ENCODE results near the gene C1QTNF5. TPM values are rescaled to one million over a fixed set of nuclear protein-coding genes. Genes with fewer than 3 reads are reported as not detected.

Gene C1QTNF5
- polyA plus RNA-seq (2011; rRNA removed) (not detected in 2 replicates), polyA plus RNA-seq (2017; fragmentation: RNase III; extraction: RNeasy Plus Mini Kit Qiagen cat#74134 plus additional on column Dnase treatment) (not detected in 3 replicates), polyA minus RNA-seq (2011; rRNA and poly(A)+ RNA removed) (not detected in 2 replicates)
- polyA plus RNA-seq (2012; cell fraction: cytosol; rRNA removed): 0.03 TPM in 1 of 2 replicates, not detected in the other
- not detected in 2 replicates for polyA plus RNA-seq (2012; cell fraction: nucleus; rRNA removed)

GRCh38 chr11:119340335-119341221, at the start of gene C1QTNF5:
TSS of gene C1QTNF5 (minus strand) at chr11:119340883. CDS start at chr11:119340397, 486 bp downstream.
- peak within 1 kb of the TSS; percentile 48 to 90; a peak in 5 of 6 replicates for H3K27ac ChIP-seq
- no peak for FAIRE-seq
- peak in 1 of 2 experiments; percentile 23; a peak in 3 of 6 replicates for ATAC-seq
- H3K9me3 ChIP-seq: no peaks in the 10 kb centered on the region
- DNase-seq (ENCODE audit: low read depth in 1 of 2, low spot score in 1 of 2): no peak
- peak within 1 kb of the TSS; percentile 78 for H3K4me2 ChIP-seq
- H3K4me3 ChIP-seq: peak within 1 kb of the TSS; percentile 33
- ChIA-PET CTCF (interaction anchor here (0.6 to 9.5 kb wide), 26 partner anchors 8 to 322 kb away, joined by 3 to 160 read pairs (median 4); partner anchors contain the start of genes CBL, RPS25, TRAPPC4 and USP2), POLR2A (interaction anchor here (1.0 kb wide), 1 partner anchor 219 kb away, joined by 3 read pairs; the partner anchor contains the start of gene HINFP)
- 74% methylated on average over 13 of the region's 53 CpGs for WGBS (ENCODE audit: missing lambda C conversion rate)
- peaks cover 14% of the 10 kb centered on the region for H3K4me1 ChIP-seq
- TF ChIP-seq RARB (CRISPR knock-in tag; IDR thresholded peaks at IDR 0.05) (no peak), FOSB (CRISPR knock-in tag; IDR thresholded peaks at IDR 0.05) (no peak), PHF8 (IDR thresholded peaks at IDR 0.05; ENCODE audit: borderline replicate concordance, low read depth) (no peak), SMC3 (IDR thresholded peaks at IDR 0.05) (no peak), FOXS1 (CRISPR knock-in tag; IDR thresholded peaks at IDR 0.05) (no peak), GATA3 (IDR thresholded peaks at IDR 0.05; ENCODE audit: borderline replicate concordance) (no peak), HDAC2 (IDR thresholded peaks at IDR 0.05) (no peak), CBX2 (IDR thresholded peaks at IDR 0.05; ENCODE audit: borderline replicate concordance, low read depth) (no peak)
- TF ChIP-seq, protein P1, sequence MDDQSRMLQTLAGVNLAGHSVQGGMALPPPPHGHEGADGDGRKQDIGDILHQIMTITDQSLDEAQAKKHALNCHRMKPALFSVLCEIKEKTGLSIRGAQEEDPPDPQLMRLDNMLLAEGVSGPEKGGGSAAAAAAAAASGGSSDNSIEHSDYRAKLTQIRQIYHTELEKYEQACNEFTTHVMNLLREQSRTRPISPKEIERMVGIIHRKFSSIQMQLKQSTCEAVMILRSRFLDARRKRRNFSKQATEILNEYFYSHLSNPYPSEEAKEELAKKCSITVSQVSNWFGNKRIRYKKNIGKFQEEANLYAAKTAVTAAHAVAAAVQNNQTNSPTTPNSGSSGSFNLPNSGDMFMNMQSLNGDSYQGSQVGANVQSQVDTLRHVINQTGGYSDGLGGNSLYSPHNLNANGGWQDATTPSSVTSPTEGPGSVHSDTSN (IDR thresholded peaks at IDR 0.05): no peak
- TF ChIP-seq, protein P2, sequence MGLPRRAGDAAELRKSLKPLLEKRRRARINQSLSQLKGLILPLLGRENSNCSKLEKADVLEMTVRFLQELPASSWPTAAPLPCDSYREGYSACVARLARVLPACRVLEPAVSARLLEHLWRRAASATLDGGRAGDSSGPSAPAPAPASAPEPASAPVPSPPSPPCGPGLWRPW (IDR thresholded peaks at IDR 0.05): no peak
- TF ChIP-seq, protein P3, sequence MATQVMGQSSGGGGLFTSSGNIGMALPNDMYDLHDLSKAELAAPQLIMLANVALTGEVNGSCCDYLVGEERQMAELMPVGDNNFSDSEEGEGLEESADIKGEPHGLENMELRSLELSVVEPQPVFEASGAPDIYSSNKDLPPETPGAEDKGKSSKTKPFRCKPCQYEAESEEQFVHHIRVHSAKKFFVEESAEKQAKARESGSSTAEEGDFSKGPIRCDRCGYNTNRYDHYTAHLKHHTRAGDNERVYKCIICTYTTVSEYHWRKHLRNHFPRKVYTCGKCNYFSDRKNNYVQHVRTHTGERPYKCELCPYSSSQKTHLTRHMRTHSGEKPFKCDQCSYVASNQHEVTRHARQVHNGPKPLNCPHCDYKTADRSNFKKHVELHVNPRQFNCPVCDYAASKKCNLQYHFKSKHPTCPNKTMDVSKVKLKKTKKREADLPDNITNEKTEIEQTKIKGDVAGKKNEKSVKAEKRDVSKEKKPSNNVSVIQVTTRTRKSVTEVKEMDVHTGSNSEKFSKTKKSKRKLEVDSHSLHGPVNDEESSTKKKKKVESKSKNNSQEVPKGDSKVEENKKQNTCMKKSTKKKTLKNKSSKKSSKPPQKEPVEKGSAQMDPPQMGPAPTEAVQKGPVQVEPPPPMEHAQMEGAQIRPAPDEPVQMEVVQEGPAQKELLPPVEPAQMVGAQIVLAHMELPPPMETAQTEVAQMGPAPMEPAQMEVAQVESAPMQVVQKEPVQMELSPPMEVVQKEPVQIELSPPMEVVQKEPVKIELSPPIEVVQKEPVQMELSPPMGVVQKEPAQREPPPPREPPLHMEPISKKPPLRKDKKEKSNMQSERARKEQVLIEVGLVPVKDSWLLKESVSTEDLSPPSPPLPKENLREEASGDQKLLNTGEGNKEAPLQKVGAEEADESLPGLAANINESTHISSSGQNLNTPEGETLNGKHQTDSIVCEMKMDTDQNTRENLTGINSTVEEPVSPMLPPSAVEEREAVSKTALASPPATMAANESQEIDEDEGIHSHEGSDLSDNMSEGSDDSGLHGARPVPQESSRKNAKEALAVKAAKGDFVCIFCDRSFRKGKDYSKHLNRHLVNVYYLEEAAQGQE (IDR thresholded peaks at IDR 0.05): no peak

- POLR2A ChIA-PET: no interaction called here
- WGBS (ENCODE audit: missing lambda C conversion rate): 78% methylated on average over 5 of the region's 5 CpGs
- TF ChIP-seq, protein P2 (IDR thresholded peaks at IDR 0.05): no peak
- TF ChIP-seq RAD21 (conservative IDR thresholded peaks at IDR 0.05 in 1 of 2, IDR thresholded peaks at IDR 0.05 in 1 of 2): 0 out of 5 replicates have a peak, but pooled peaks of 1 of the 2 experiments have one; percentile 6
- CTCF ChIA-PET: interaction anchor here (0.7 to 1.2 kb wide), 2 partner anchors 13 to 16 kb away, joined by 3 read pairs; no protein-coding TSS in a partner anchor
- Histone ChIP-seq H3K4me3 (no peak overlapping the region), H3K27ac (no peak overlapping the region), H3K4me1 (no peaks in the 10 kb centered on the region), H3K9me3 (no peaks in the 10 kb centered on the region), H3K4me2 (no peak overlapping the region)
- peak; percentile 47 to 76; a peak in 3 of 6 replicates for ATAC-seq
- DNase-seq (ENCODE audit: low read depth in 1 of 2, low spot score in 1 of 2): peak in 1 of 2 experiments; percentile 40
- no peak for FAIRE-seq
Observed at GRCh38 chr11:119389611-119390254, 49.0 kb upstream of the C1QTNF5 start.
